ENCODE measurements around the gene KIF4A.

The KIF4A gene

GRCh38 chrX:70255452-70255851 lies 34.5 kb upstream of the KIF4A start:
- no peak overlapping the region for H3K27ac ChIP-seq
- H3K4me3 ChIP-seq (ENCODE audit: low read depth, low read length): no peak overlapping the region
- no peaks in the 10 kb centered on the region for H3K27me3 ChIP-seq (ENCODE audit: control insufficient read depth, insufficient read depth, low read length)
- H3K9me3 ChIP-seq (ENCODE audit: control insufficient read depth, low read length): no peaks in the 10 kb centered on the region
- no peaks in the 10 kb centered on the region for H3K79me2 ChIP-seq
- H3K4me1 ChIP-seq: no peaks in the 10 kb centered on the region
- TF ChIP-seq CTCF (IDR thresholded peaks at IDR 0.05): no peak
- H3K36me3 ChIP-seq (ENCODE audit: control insufficient read depth, insufficient read depth, low read length): no peaks in the 10 kb centered on the region
- no peak overlapping the region for H3K9ac ChIP-seq
- H2AFZ ChIP-seq: no peak overlapping the region
- no peak overlapping the region for H3K4me2 ChIP-seq (ENCODE audit: low read length)

- TF ChIP-seq CTCF (IDR thresholded peaks at IDR 0.05): no peak
- Histone ChIP-seq H3K4me1 (no peaks in the 10 kb centered on the region), H3K4me3 (ENCODE audit: low read depth, low read length) (no peak overlapping the region), H3K27ac (no peak overlapping the region), H3K9ac (no peak overlapping the region), H3K9me3 (ENCODE audit: control insufficient read depth, low read length) (no peaks in the 10 kb centered on the region), H2AFZ (no peak overlapping the region), H3K36me3 (ENCODE audit: control insufficient read depth, insufficient read depth, low read length) (no peaks in the 10 kb centered on the region), H3K4me2 (ENCODE audit: low read length) (no peak overlapping the region), H3K79me2 (no peaks in the 10 kb centered on the region), H3K27me3 (ENCODE audit: control insufficient read depth, insufficient read depth, low read length) (no peaks in the 10 kb centered on the region)
Measured at GRCh38 chrX:70257423-70258288, 32.2 kb upstream of the KIF4A start.

- Histone ChIP-seq H3K79me2 (no peaks in the 10 kb centered on the region), H3K4me1 (no peaks in the 10 kb centered on the region), H3K36me3 (ENCODE audit: control insufficient read depth, insufficient read depth, low read length) (no peaks in the 10 kb centered on the region)
Measured at GRCh38 chrX:70260104-70260503, 29.8 kb upstream of the KIF4A start, which contains the start of gene P2RY4. TSS of gene P2RY4 (minus strand) at chrX:70260204. CDS start at chrX:70259624, 580 bp downstream.

GRCh38 chrX:70262952-70263567 lies 26.8 kb upstream of the KIF4A start:
- Histone ChIP-seq H3K4me3 (ENCODE audit: low read depth, low read length) (no peak overlapping the region), H3K36me3 (ENCODE audit: control insufficient read depth, insufficient read depth, low read length) (no peaks in the 10 kb centered on the region), H3K4me1 (no peaks in the 10 kb centered on the region), H3K79me2 (no peaks in the 10 kb centered on the region), H3K9me3 (ENCODE audit: control insufficient read depth, low read length) (no peaks in the 10 kb centered on the region), H3K9ac (no peak overlapping the region), H3K4me2 (ENCODE audit: low read length) (no peak overlapping the region), H3K27me3 (ENCODE audit: control insufficient read depth, insufficient read depth, low read length) (no peaks in the 10 kb centered on the region), H2AFZ (no peak overlapping the region), H3K27ac (no peak overlapping the region)
- TF ChIP-seq CTCF (IDR thresholded peaks at IDR 0.05): no peak

More at GRCh38 chrX:70260104-70260503, 29.8 kb upstream of the KIF4A start, which contains the start of gene P2RY4:
- no peaks in the 10 kb centered on the region for H3K9me3 ChIP-seq (ENCODE audit: control insufficient read depth, low read length)
- H3K27me3 ChIP-seq (ENCODE audit: control insufficient read depth, insufficient read depth, low read length): no peaks in the 10 kb centered on the region
- no peak within 1 kb of the TSS for H2AFZ ChIP-seq
- no peak within 1 kb of the TSS for H3K4me3 ChIP-seq (ENCODE audit: low read depth, low read length)
- H3K9ac ChIP-seq: no peak within 1 kb of the TSS
- H3K4me2 ChIP-seq (ENCODE audit: low read length): no peak within 1 kb of the TSS
- H3K27ac ChIP-seq: no peak within 1 kb of the TSS
- no peak for TF ChIP-seq CTCF (IDR thresholded peaks at IDR 0.05)
